ENCODE results near the gene SINHCAF.

SINHCAF gene

DNA sequence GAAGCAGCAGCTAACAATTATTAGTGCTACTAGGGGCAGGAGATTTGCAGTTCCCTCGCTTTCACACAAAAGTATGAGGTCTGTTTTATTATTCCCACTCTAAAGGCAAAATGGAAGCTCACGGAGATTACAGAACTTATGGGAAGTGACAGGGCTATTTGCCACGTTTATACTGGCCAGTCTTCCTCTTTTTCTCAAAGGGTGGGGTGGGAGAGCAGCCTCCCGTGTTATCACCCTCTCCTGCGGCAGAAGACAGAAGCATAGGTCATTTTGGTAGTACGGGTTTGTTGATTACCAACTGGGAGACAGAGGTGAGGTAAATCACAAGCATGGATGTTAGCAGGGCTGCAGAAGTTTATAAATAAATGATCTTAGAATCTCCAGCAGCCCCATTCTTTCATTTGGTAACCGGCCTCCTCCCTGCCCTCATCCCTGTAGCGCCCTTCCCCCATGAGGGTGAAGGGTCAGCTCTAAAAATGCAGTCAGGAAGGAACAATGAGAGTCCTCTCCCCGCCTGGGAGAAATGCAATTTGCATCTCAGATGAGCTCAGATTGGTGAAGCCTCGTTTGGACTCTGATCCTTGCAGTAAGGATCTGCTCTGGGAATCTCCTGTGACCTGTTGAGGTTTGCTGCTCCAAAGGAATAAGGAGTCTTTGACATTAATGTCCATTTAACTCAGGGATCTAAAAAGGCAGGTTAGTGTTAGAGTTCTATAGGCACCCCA is 44.7 kb upstream of the SINHCAF start:
- H3K79me2 ChIP-seq (ENCODE audit: insufficient read depth, low read length): no peaks in the 10 kb centered on the region
- H4K20me1 ChIP-seq (ENCODE audit: insufficient read depth, low read length): no peaks in the 10 kb centered on the region
- no peaks in the 10 kb centered on the region for H3K9me3 ChIP-seq (ENCODE audit: low read length)
- H3K27me3 ChIP-seq (ENCODE audit: insufficient read depth, low read length): no peaks in the 10 kb centered on the region
- TF ChIP-seq, protein P1, sequence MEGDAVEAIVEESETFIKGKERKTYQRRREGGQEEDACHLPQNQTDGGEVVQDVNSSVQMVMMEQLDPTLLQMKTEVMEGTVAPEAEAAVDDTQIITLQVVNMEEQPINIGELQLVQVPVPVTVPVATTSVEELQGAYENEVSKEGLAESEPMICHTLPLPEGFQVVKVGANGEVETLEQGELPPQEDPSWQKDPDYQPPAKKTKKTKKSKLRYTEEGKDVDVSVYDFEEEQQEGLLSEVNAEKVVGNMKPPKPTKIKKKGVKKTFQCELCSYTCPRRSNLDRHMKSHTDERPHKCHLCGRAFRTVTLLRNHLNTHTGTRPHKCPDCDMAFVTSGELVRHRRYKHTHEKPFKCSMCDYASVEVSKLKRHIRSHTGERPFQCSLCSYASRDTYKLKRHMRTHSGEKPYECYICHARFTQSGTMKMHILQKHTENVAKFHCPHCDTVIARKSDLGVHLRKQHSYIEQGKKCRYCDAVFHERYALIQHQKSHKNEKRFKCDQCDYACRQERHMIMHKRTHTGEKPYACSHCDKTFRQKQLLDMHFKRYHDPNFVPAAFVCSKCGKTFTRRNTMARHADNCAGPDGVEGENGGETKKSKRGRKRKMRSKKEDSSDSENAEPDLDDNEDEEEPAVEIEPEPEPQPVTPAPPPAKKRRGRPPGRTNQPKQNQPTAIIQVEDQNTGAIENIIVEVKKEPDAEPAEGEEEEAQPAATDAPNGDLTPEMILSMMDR (IDR thresholded peaks at IDR 0.05; ENCODE audit: low read length): no peak
- H3K36me3 ChIP-seq (ENCODE audit: insufficient read depth, low read length): no peaks in the 10 kb centered on the region
- H3F3A ChIP-seq (ENCODE audit: insufficient read depth, low read length): no peaks in the 10 kb centered on the region
- no peak overlapping the region for H3K27ac ChIP-seq (ENCODE audit: low read depth, low read length, poor library complexity, severe bottlenecking)
- H3K4me1 ChIP-seq (ENCODE audit: insufficient read depth, low read length, severe bottlenecking): peaks cover 10% of the 10 kb centered on the region
- H3K9ac ChIP-seq (ENCODE audit: low read length): no peak overlapping the region
- no peak overlapping the region for H2AFZ ChIP-seq (ENCODE audit: low read length)
- no peak overlapping the region for H3K4me2 ChIP-seq (ENCODE audit: low read length)
- H3K9me2 ChIP-seq (ENCODE audit: low read depth, low read length): no peaks in the 10 kb centered on the region
- H3K4me3 ChIP-seq (ENCODE audit: low read depth, low read length, poor library complexity, severe bottlenecking): no peak overlapping the region

DNA sequence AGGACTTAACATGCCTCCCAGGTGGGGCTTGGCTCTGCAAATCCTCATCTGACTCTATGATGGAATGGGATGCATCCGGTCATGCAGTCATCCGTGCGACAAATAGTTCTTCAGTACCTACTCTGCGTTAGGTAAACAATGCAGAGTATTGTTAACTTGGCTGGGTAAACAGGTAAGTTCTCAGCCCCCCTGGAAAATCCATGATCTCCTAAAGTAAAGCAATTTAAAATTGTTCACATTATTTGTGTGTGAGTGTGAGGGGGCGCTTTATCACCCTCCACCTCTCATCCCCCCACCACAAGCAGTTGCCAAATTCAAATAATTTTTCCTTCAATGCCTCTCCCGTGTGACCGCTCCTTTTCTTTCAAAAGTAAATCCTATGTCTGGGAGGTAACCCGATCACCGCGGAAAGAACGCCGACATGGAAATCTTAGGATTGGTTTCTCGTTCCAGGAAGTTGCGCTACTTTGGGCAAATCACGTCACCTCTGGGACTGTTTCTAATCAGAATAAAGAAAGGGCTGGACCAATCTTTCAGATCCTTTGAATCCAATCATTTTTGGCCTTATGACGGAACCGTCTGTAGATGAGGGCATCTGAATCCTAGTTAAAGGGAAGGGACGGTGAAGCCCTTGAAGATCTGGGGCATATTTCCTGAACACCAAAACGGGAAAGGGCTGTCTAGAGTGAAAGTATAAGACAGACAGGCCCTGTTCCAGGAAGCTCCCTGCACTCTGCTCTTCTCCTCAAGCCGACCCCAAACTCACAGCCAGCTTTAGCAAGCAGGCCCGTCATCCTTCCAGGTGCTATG is 44.0 kb upstream of the SINHCAF start:
- Histone ChIP-seq H3K79me2 (ENCODE audit: insufficient read depth, low read length) (no peaks in the 10 kb centered on the region), H2AFZ (ENCODE audit: low read length) (no peak overlapping the region), H3K4me2 (ENCODE audit: low read length) (no peak overlapping the region), H3K36me3 (ENCODE audit: insufficient read depth, low read length) (no peaks in the 10 kb centered on the region), H3K9me2 (ENCODE audit: low read depth, low read length) (no peaks in the 10 kb centered on the region), H3K9me3 (ENCODE audit: low read length) (no peaks in the 10 kb centered on the region), H3K27ac (ENCODE audit: low read depth, low read length, poor library complexity, severe bottlenecking) (no peak overlapping the region), H3F3A (ENCODE audit: insufficient read depth, low read length) (no peaks in the 10 kb centered on the region), H3K4me3 (ENCODE audit: low read depth, low read length, poor library complexity, severe bottlenecking) (no peak overlapping the region), H3K27me3 (ENCODE audit: insufficient read depth, low read length) (no peaks in the 10 kb centered on the region), H3K9ac (ENCODE audit: low read length) (no peak overlapping the region), H3K4me1 (ENCODE audit: insufficient read depth, low read length, severe bottlenecking) (peaks cover 10% of the 10 kb centered on the region), H4K20me1 (ENCODE audit: insufficient read depth, low read length) (no peaks in the 10 kb centered on the region)
- no peak for TF ChIP-seq EZH2 (IDR thresholded peaks at IDR 0.05; ENCODE audit: borderline replicate concordance, low read length)
- TF ChIP-seq, protein P1 (IDR thresholded peaks at IDR 0.05; ENCODE audit: low read length): no peak

DNA sequence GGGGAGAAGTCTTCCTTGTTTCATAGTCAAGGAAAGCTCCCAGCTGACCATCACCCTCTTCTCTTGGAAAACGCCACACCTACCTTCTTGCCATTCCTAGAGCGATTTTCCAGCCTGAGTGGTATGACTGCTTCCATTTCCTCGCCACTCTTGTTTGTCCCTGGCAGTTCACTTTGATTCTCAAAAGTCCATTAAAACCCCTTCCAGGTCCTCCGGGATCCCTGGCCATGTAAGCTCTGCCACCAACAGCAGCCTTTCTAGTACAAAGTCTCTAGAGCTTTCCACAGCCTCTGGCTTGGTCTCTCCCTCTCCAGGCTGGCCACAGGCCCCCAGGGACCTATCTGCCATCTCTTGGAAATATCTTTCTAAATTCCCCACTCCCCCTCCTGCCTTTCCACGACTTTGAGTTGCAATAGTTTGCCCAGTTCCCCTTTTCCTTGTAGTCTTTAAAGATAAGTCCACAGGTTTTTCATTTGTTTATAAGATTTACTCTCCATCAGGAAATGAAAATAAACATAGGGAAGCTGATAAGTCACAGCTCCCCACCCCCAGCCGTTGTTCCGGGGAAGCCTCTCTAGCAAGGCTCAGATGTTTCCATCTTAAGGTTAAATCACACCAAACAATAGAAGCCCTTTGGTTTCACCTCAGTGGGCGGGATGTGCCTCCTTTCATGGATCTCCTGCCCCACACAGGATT is 42.9 kb upstream of the SINHCAF start:
- no peaks in the 10 kb centered on the region for H3F3A ChIP-seq (ENCODE audit: insufficient read depth, low read length)
- H3K9ac ChIP-seq (ENCODE audit: low read length): no peak overlapping the region
- no peaks in the 10 kb centered on the region for H3K27me3 ChIP-seq (ENCODE audit: insufficient read depth, low read length)
- no peak overlapping the region for H2AFZ ChIP-seq (ENCODE audit: low read length)
- no peaks in the 10 kb centered on the region for H3K9me3 ChIP-seq (ENCODE audit: low read length)
- TF ChIP-seq, protein P1 (IDR thresholded peaks at IDR 0.05; ENCODE audit: low read length): no peak
- no peak for TF ChIP-seq EZH2 (IDR thresholded peaks at IDR 0.05; ENCODE audit: borderline replicate concordance, low read length)
- H3K27ac ChIP-seq (ENCODE audit: low read depth, low read length, poor library complexity, severe bottlenecking): no peak overlapping the region
- no peaks in the 10 kb centered on the region for H3K36me3 ChIP-seq (ENCODE audit: insufficient read depth, low read length)
- H3K79me2 ChIP-seq (ENCODE audit: insufficient read depth, low read length): no peaks in the 10 kb centered on the region
- no peaks in the 10 kb centered on the region for H4K20me1 ChIP-seq (ENCODE audit: insufficient read depth, low read length)
- H3K4me1 ChIP-seq (ENCODE audit: insufficient read depth, low read length, severe bottlenecking): peaks cover 16% of the 10 kb centered on the region
- H3K4me3 ChIP-seq (ENCODE audit: low read depth, low read length, poor library complexity, severe bottlenecking): no peak overlapping the region
- no peak overlapping the region for H3K4me2 ChIP-seq (ENCODE audit: low read length)
- no peaks in the 10 kb centered on the region for H3K9me2 ChIP-seq (ENCODE audit: low read depth, low read length)
